GM23338 (cell line): Measurements from ENCODE around the gene METTL6.

Source experiments
- CREB1 ChIP-seq: fragments of 250-450 bp; sonication (Bioruptor Pico); IDR thresholded peaks from 2 replicates; pipeline ENCODE4 v1.5.0; 2020; ENCODE audit warnings: low read depth, mild to moderate bottlenecking, moderate library complexity
- CTCF ChIP-seq, 2 experiments: fragments of 200-600 bp in 1 of 2; sonication (generic) in 1 of 2; conservative IDR thresholded peaks; 2 replicates each; pipeline versions ENCODE4 v1.5.1 to v1.6.1; 2016 to 2017; ENCODE audit warnings: antibody characterized with exemption in 2 of 2, low read depth in 2 of 2, mild to moderate bottlenecking in 2 of 2, moderate library complexity in 1 of 2
- ETS1 ChIP-seq: IDR thresholded peaks from 2 replicates; pipeline ENCODE4 v1.6.1; 2016; ENCODE audit warnings: antibody characterized with exemption
- EZH2 ChIP-seq: fragments of 200-600 bp; sonication (generic); IDR thresholded peaks from one replicate; pipeline ENCODE4 v1.8.0; 2017; ENCODE audit warnings: antibody characterized with exemption, mild to moderate bottlenecking, low read depth; ENCODE audit not compliant: unreplicated experiment
- EZH2phosphoT487 ChIP-seq: fragments of 200-600 bp; sonication (generic); IDR thresholded peaks from one replicate; pipeline ENCODE4 v1.8.1; 2018; ENCODE audit warnings: antibody characterized with exemption; ENCODE audit not compliant: unreplicated experiment
- JUNB ChIP-seq: IDR thresholded peaks from one replicate; pipeline ENCODE4 v1.6.1; 2016; ENCODE audit warnings: antibody characterized with exemption; ENCODE audit not compliant: unreplicated experiment
- POLR2AphosphoS5 ChIP-seq: IDR thresholded peaks from 2 replicates; pipeline ENCODE4 v1.6.1; 2016; ENCODE audit warnings: antibody characterized with exemption, low read depth
- REST ChIP-seq: IDR thresholded peaks from one replicate; pipeline ENCODE4 v1.6.1; 2018; ENCODE audit warnings: antibody characterized with exemption; ENCODE audit not compliant: unreplicated experiment
- STAT1 ChIP-seq: IDR thresholded peaks from one replicate; pipeline ENCODE4 v1.6.1; 2016; ENCODE audit warnings: antibody characterized with exemption; ENCODE audit not compliant: unreplicated experiment

DNA sequence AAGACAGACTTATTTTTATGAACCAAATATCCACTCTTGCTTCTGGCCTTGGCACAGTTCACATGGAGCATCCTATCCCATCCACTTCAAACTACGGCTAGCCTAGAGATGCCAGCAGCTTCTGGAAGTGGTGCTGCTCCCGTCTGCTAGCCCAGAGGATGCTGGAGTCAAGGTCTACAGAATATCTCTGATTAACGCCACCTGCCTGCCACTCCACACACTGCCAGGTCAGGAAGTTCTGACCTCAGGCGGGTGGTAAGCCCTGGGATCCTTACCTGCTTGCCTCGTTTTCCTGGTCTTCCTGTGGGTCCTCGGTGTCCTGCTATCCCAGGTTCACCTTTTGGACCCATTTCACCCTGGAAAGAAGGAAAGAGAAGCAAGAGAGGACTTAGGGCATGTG is 42.9 kb upstream of the METTL6 start:
- TF ChIP-seq CTCF (conservative IDR thresholded peaks at IDR 0.05; ENCODE audit: low read depth in 2 of 2) (peak; percentile 55 to 74), EZH2 (no peak), ETS1 (no peak), POLR2AphosphoS5 (no peak), EZH2phosphoT487 (no peak), REST (no peak), JUNB (no peak), CREB1 (CRISPR knock-in tag) (no peak), STAT1 (no peak)
